Activated T-helper 2 cell treated with anti-CD3 and anti-CD28 coated beads, Interferon-gamma antibody, Interleukin-2, Interleukin-4, amounts not matched to agents 10 μg/mL and 5 μg/mL and 100 μg/mL, durations not matched to agents 14 hours and 24 hours and 36 hours (primary cell): ENCODE results near the gene HLX. TPM values are rescaled to one million over a fixed set of nuclear protein-coding genes. Genes with fewer than 3 reads are reported as not detected.

ENCODE experiments used
- DNase-seq: peaks from one replicate; pipeline ENCODE4 v3.0.0; 2021; ENCODE audit warnings: low spot score
- H3K27ac Mint-ChIP-seq: one replicate; pipeline ENCODE4 v1.8.0; 2021; ENCODE audit warnings: mixed read lengths
- H3K27me3 Mint-ChIP-seq: one replicate; pipeline ENCODE4 v1.8.0; 2021; ENCODE audit warnings: low read depth, mixed read lengths
- H3K36me3 Mint-ChIP-seq: one replicate; pipeline ENCODE4 v1.8.0; 2021; ENCODE audit warnings: low read depth, mixed read lengths
- H3K4me1 Mint-ChIP-seq: one replicate; pipeline ENCODE4 v1.8.0; 2021; ENCODE audit warnings: low read depth, mixed read lengths
- H3K4me3 Mint-ChIP-seq: one replicate; pipeline ENCODE4 v1.8.0; 2021; ENCODE audit warnings: low read depth, mild to moderate bottlenecking, moderate library complexity, mixed read lengths
- H3K9me3 Mint-ChIP-seq: one replicate; pipeline ENCODE4 v1.8.0; 2021; ENCODE audit warnings: mixed read lengths
- intact Hi-C: fragments of 100-400 bp; cut with micrococcal nuclease; formaldehyde crosslinking; loops from one replicate; pipeline ENCODE4 v1.15.1; 2023
- total RNA-seq: library from RNA; stranded (reverse); gene quantifications from 2 replicates; pipeline ENCODE4 v1.2.3, GENCODE V29; 2022

Gene HLX
- total RNA-seq, 1 donor from 2014 or later = 10.4 TPM

DNA sequence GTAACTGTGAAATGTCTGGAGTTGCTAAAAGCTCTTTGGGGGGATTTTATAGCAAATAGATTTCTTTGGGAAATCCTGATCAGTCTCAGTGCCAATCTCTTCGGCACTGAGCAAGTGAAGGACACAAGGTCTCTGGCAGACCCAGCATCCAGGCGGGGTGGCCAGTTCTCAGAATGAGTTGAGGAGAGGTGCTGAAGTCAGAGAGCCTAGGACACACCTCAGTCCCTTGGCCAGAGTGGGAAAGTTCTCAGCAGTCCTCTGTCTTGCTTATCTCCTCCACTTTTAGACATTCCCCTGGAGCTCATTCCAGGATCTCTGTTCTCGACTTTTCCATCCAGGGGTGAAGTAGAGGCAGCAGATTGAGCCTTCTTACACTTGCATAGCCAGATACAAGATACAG lies 6.7 kb downstream of the HLX start:
- H3K9me3 Mint-ChIP-seq = no peaks in the 10 kb centered on the region
- H3K4me1 Mint-ChIP-seq = peaks cover 4% of the 10 kb centered on the region

GRCh38 chr1:220886470-220887201 lies 7.4 kb downstream of the HLX start:
- Mint-ChIP-seq H3K27ac (no peak overlapping the region), H3K4me1 (no peaks in the 10 kb centered on the region), H3K27me3 (peaks cover 68% of the 10 kb centered on the region), H3K36me3 (peaks cover 17% of the 10 kb centered on the region), H3K4me3 (no peak overlapping the region), H3K9me3 (no peaks in the 10 kb centered on the region)
- DNase-seq = no peak
- intact Hi-C loops = no loop called here

More for the DNA sequence above, 6.7 kb downstream of the HLX start:
- H3K36me3 Mint-ChIP-seq = peaks cover 23% of the 10 kb centered on the region
- H3K27me3 Mint-ChIP-seq = peaks cover 68% of the 10 kb centered on the region
- DNase-seq = no peak
- H3K4me3 Mint-ChIP-seq = no peak overlapping the region
- intact Hi-C loops = no loop called here
- no peak overlapping the region for H3K27ac Mint-ChIP-seq

- Mint-ChIP-seq H3K27ac (no peak overlapping the region), H3K27me3 (peaks cover 69% of the 10 kb centered on the region), H3K4me1 (no peaks in the 10 kb centered on the region), H3K9me3 (no peaks in the 10 kb centered on the region), H3K4me3 (no peak overlapping the region), H3K36me3 (peaks cover 14% of the 10 kb centered on the region)
- no peak for DNase-seq
- intact Hi-C loops = no loop called here
Observed at GRCh38 chr1:220887202-220887519, 7.9 kb downstream of the HLX start.

DNA sequence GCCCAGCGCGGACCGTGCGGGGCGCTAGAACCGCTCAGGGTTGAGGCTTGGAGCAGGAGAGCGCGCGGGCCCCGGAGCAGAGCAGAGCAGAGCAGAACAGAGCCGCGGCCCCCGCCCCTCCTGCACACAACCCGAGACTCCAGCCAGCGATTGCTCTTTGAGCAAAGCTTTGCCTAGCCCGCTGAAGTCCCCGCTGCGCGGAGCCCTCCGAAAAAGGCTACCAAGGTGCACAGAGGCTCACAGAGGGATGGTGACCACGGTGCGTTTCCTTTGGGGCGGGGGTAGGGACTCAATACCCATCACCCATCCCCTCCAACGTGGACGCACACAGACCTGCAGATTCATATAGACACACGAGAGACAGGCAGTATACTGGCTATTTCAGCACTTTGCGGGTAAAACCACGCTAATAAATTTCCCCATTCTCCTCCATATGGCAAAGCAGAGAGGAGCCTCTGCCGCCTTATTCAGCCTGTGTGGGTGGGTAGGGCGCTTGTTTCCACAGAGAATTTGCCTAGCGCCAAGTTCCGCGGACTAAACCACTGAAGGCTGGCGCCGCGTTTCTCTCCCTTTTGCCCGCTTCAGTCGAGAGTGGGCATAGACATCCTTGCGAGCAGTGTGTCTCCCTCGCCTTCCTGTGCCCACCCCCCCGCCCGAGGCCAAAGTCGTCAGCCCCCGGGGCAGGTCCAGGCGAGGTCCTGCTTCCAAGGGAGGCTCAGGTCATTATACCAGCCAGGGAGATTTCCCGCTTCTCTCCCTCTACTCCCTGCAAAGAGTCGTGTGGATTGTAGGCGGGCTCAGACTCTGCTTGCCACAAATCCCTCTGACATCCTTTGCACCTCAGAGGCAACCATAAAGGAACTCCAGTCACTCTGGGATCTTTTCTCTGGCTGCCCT lies 8.5 kb downstream of the HLX start:
- no peak for DNase-seq
- Mint-ChIP-seq H3K9me3 (no peaks in the 10 kb centered on the region), H3K27ac (no peak overlapping the region), H3K27me3 (peaks cover 72% of the 10 kb centered on the region), H3K4me1 (no peaks in the 10 kb centered on the region), H3K4me3 (no peak overlapping the region), H3K36me3 (peaks cover 12% of the 10 kb centered on the region)
- intact Hi-C loops = no loop called here

GRCh38 chr1:220888417-220888986 lies 9.3 kb downstream of the HLX start:
- DNase-seq = no peak
- intact Hi-C loops = no loop called here
- H3K36me3 Mint-ChIP-seq = peaks cover 13% of the 10 kb centered on the region
- H3K27me3 Mint-ChIP-seq = peaks cover 76% of the 10 kb centered on the region
- no peaks in the 10 kb centered on the region for H3K9me3 Mint-ChIP-seq
- H3K4me1 Mint-ChIP-seq = peaks cover 6% of the 10 kb centered on the region
- no peak overlapping the region for H3K4me3 Mint-ChIP-seq
- H3K27ac Mint-ChIP-seq = no peak overlapping the region

DNA sequence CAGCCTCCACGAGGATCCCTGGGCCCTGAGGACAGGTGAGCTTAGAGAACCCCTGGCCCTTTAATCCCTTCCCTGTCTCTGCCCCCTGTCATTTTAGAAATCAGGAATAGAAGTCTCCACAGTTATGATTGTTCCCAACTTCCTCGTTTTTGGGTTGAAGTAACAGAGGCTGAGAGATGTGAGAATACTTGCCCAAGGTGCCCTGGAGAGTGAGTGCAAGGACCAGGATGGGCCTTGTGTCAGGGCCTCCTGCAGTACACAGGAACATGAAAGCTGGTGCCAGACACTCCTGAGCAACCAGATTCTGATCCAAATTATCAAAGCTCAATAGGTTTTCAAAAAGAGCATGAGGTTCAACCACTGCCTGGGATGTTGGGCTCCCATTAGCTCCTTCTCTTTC lies 10.1 kb downstream of the HLX start:
- intact Hi-C loops = no loop called here
- H3K36me3 Mint-ChIP-seq = peaks cover 11% of the 10 kb centered on the region
- no peak overlapping the region for H3K4me3 Mint-ChIP-seq
- H3K27ac Mint-ChIP-seq = no peak overlapping the region
- H3K9me3 Mint-ChIP-seq = no peaks in the 10 kb centered on the region
- H3K4me1 Mint-ChIP-seq = peaks cover 12% of the 10 kb centered on the region
- DNase-seq = no peak
- peaks cover 81% of the 10 kb centered on the region for H3K27me3 Mint-ChIP-seq

GRCh38 chr1:220889848-220890287 lies 10.6 kb downstream of the HLX start:
- Mint-ChIP-seq H3K9me3 (no peaks in the 10 kb centered on the region), H3K27ac (no peak overlapping the region), H3K27me3 (peaks cover 85% of the 10 kb centered on the region), H3K4me1 (peaks cover 12% of the 10 kb centered on the region), H3K4me3 (no peak overlapping the region), H3K36me3 (peaks cover 8% of the 10 kb centered on the region)
- intact Hi-C loops = loop anchor here (5.0 kb wide), 2 partner anchors 312 to 547 kb away; no protein-coding TSS in a partner anchor
- no peak for DNase-seq

- Mint-ChIP-seq H3K9me3 (no peaks in the 10 kb centered on the region), H3K27me3 (peaks cover 87% of the 10 kb centered on the region), H3K4me3 (no peak overlapping the region), H3K36me3 (peaks cover 8% of the 10 kb centered on the region), H3K27ac (no peak overlapping the region), H3K4me1 (peaks cover 12% of the 10 kb centered on the region)
- no peak for DNase-seq
- intact Hi-C loops = loop anchor here (5.0 kb wide), 2 partner anchors 312 to 547 kb away; no protein-coding TSS in a partner anchor
Observed at GRCh38 chr1:220890602-220891001, 11.4 kb downstream of the HLX start.

DNA sequence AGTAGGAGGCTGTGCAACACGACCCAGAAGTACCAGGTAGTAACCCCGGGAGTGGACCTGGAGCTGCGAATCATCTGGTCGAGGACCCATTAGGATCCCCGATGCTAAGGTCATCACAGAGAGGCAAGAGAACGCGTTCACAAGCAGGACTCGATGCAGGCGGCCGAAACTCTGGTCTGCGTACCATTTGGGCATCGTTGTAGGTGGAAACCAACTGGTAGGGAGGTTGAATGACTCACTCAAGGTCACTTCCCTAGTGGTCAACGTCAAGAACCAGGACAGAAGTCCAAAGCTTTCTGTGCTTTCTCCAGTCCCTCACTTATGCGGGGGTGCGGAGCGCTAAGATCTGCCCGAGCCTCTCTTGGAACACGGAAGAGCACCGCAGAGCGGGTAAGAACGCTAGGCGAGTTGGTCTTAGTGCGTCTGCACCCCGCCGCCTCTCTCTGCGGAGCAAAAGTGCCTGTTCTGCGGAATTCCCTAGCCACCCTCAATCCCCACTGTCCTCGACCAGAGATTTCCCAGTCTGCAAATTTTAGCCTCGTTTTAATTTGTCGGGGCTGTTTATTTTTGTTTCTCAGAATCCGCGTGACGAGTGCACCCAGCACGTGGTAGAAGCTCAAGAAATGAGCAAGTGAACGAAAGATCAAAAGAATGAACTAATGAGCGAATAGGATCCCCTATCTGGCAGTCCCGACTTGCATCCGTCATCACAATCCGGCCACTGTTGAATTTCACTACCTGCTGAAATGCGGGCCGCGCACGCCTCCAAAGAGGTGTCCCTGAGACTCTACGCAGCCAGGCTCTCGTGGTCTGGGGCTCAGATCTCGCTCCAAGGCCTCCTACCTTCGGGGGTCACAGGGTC lies 12.2 kb downstream of the HLX start:
- Mint-ChIP-seq H3K9me3 (no peaks in the 10 kb centered on the region), H3K4me1 (peaks cover 12% of the 10 kb centered on the region), H3K27me3 (peaks cover 85% of the 10 kb centered on the region), H3K36me3 (peaks cover 8% of the 10 kb centered on the region), H3K4me3 (no peak overlapping the region), H3K27ac (no peak overlapping the region)
- no peak for DNase-seq
- intact Hi-C loops = loop anchor here (2.0 to 5.0 kb wide), 3 partner anchors 13 to 546 kb away; partner anchors contain the start of gene HLX

GRCh38 chr1:220892086-220892376 lies 12.8 kb downstream of the HLX start:
- Mint-ChIP-seq H3K4me3 (no peak overlapping the region), H3K9me3 (no peaks in the 10 kb centered on the region), H3K36me3 (peaks cover 8% of the 10 kb centered on the region), H3K4me1 (peaks cover 12% of the 10 kb centered on the region), H3K27ac (no peak overlapping the region), H3K27me3 (peaks cover 81% of the 10 kb centered on the region)
- intact Hi-C loops = loop anchor here (2.0 to 5.0 kb wide), 3 partner anchors 13 to 545 kb away; partner anchors contain the start of gene HLX
- DNase-seq = no peak

DNA sequence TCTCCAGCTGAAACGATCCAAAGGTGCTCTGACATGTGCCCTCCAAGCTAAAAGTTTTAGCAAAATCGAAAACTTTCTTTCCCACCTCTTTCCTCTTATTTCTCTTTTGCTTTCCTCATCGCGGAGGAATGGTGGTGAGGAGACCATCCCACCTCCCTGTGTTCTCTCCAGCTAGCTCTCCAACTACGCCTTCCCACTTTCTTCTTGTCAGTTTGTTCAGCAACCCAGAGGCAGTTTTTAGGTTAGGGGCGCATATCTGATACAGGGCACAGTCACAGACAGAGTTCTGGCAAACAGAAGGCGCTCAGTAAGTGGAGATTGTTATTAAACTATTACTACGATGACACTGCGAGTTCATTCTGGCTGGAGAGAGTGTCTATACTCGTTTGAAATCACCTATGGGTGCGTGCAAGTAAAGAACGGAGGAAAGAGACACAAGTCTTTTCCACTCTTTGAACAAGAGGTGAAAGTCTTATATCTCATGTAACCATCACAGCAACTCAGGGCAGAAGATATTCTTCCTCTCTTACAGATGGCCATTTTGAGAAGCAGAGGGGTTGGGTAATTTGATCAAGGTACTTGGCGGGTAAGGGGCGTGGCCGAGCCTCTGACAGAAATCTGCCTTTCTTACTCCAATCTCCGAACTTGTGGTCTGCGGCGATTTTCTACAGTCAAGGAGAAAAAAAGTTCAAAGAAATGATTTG lies 13.9 kb downstream of the HLX start:
- H3K36me3 Mint-ChIP-seq = peaks cover 8% of the 10 kb centered on the region
- H3K27me3 Mint-ChIP-seq = peaks cover 75% of the 10 kb centered on the region
- H3K27ac Mint-ChIP-seq = no peak overlapping the region
- no peaks in the 10 kb centered on the region for H3K9me3 Mint-ChIP-seq
- peak overlapping the region; percentile 9 for H3K4me3 Mint-ChIP-seq
- DNase-seq = no peak
- intact Hi-C loops = loop anchor here (2.0 to 5.0 kb wide), 3 partner anchors 14 to 544 kb away; partner anchors contain the start of gene HLX
- peaks cover 12% of the 10 kb centered on the region for H3K4me1 Mint-ChIP-seq

- Mint-ChIP-seq H3K4me1 (peaks cover 12% of the 10 kb centered on the region), H3K27me3 (peaks cover 72% of the 10 kb centered on the region), H3K9me3 (no peaks in the 10 kb centered on the region), H3K27ac (no peak overlapping the region), H3K36me3 (peaks cover 8% of the 10 kb centered on the region), H3K4me3 (peak overlapping the region; percentile 49)
- intact Hi-C loops = loop anchor here (2.0 to 5.0 kb wide), 3 partner anchors 15 to 544 kb away; partner anchors contain the start of gene HLX
- no peak for DNase-seq
Observed at GRCh38 chr1:220893701-220894024, 14.4 kb downstream of the HLX start.
